ENCODE data around the gene KCND1. TPM values are rescaled to one million over a fixed set of nuclear protein-coding genes. Genes with fewer than 3 reads are reported as not detected.

The KCND1 gene
- total RNA-seq, 1 donor from 2014 or later, result 1.3 TPM

GRCh38 chrX:48914593-48915493 lies 56.8 kb downstream of the KCND1 start:
- DNase-seq (ENCODE audit: extremely low read depth, low read depth, low spot score), result no peak

GRCh38 chrX:48913605-48914366 lies 57.9 kb downstream of the KCND1 start:
- DNase-seq (ENCODE audit: extremely low read depth, low read depth, low spot score), result no peak

GRCh38 chrX:48911412-48912182 lies 60.0 kb downstream of the KCND1 start, which contains the start of gene SLC35A2:
SLC35A2 (minus strand) TSS chrX:48911646; CDS start chrX:48911636, 10 bp downstream.
- DNase-seq (ENCODE audit: extremely low read depth, low read depth, low spot score), result no peak

Other genes with a start within 250 kb of the KCND1 start
- not detected in 2 replicates for gene GLOD5, start 210.1 kb downstream of the KCND1 start, total RNA-seq
- not detected in 2 replicates for gene GATA1, start 185.3 kb downstream of the KCND1 start, total RNA-seq
- 31.9 and 57.1 TPM in 2 replicates for gene HDAC6, start 169.8 kb downstream of the KCND1 start, total RNA-seq
- gene ERAS, start 145.3 kb downstream of the KCND1 start, total RNA-seq, result not detected in 2 replicates
- gene PCSK1N, start 136.2 kb downstream of the KCND1 start, total RNA-seq, result 1.5 and 8.9 TPM in 2 replicates
- gene TIMM17B, start 74.1 kb downstream of the KCND1 start, total RNA-seq, result 32.7 and 34.2 TPM in 2 replicates
- gene PQBP1, start 73.9 kb downstream of the KCND1 start, total RNA-seq, result 51.3 and 57.9 TPM in 2 replicates
- gene SLC35A2, start 60.2 kb downstream of the KCND1 start, total RNA-seq, result 14.1 and 27.3 TPM in 2 replicates
- 5.3 TPM in 2 replicates for gene PIM2, start 52.8 kb downstream of the KCND1 start, total RNA-seq
- gene OTUD5, start 14.2 kb downstream of the KCND1 start, total RNA-seq, result 43.6 and 53.3 TPM in 2 replicates
- 24.4 and 38.2 TPM in 2 replicates for gene GRIPAP1, start 30.4 kb upstream of the KCND1 start, total RNA-seq
- gene TFE3, start 71.5 kb upstream of the KCND1 start, total RNA-seq, result 50.1 and 72.2 TPM in 2 replicates
- gene CCDC120, start 87.2 kb upstream of the KCND1 start, total RNA-seq, result 2.3 and 5.7 TPM in 2 replicates
- 14.1 and 34.1 TPM in 2 replicates for gene PRAF2, start 102.2 kb upstream of the KCND1 start, total RNA-seq
- gene WDR45, start 108.0 kb upstream of the KCND1 start, total RNA-seq, result 33.4 and 49.3 TPM in 2 replicates
- gene GPKOW, start 151.9 kb upstream of the KCND1 start, total RNA-seq, result 21.0 and 32.6 TPM in 2 replicates
- gene MAGIX, start 190.9 kb upstream of the KCND1 start, total RNA-seq, result 1.2 and 1.4 TPM in 2 replicates
- 50.4 and 50.9 TPM in 2 replicates for gene PLP2, start 200.1 kb upstream of the KCND1 start, total RNA-seq
- gene PRICKLE3, start 214.5 kb upstream of the KCND1 start, total RNA-seq, result 8.1 and 15.6 TPM in 2 replicates
- 0.18 TPM in 1 of 2 replicates, not detected in the other for gene SYP, start 228.3 kb upstream of the KCND1 start, total RNA-seq

Data from glomerular endothelial cell (primary cell).